ENCODE data around the gene TOGARAM2. TPM values are rescaled to one million over a fixed set of nuclear protein-coding genes. Genes with fewer than 3 reads are reported as not detected.

TOGARAM2 gene
- total RNA-seq, 1 experiment from 2014 or later: 0.76 TPM

DNA sequence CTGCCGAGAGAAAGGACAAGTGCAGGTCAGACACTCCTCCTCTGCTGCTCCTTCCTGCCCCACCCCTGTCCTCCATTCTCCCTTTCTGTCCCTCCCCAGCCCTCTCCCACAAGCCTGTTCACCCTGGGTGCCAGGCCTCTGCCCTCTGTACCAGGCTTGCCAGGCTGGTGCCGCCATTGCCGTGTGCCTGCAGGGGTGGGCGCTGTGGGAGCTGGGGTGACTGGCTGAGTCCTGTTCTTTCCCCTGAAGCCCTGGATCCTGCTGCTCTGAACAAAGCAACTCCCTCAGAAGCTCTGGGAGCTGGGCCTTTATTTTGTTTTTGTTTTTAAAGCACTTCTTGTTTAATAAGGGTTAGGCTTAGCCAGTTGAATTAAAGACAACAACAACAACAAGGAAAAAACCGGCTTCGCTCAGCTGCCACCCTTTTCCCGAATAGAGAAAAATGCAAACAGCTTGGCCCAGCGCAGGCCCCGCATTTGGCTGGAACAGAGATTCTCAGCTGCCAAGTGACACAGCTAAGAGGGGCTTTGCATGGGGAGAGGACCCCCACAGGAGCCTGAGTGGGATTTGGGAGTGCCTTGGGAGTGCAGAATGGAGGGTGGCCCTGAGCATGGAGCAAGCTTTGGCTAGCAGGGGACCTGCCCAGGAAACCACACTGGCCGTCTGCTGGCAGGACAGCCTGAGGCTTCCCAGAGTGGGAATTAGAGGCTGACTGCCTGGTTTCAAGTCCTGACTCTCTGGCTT is 84.1 kb downstream of the TOGARAM2 start:
- CTCF ChIA-PET: no interaction called here
- no peaks in the 10 kb centered on the region for H4K20me1 ChIP-seq (ENCODE audit: insufficient read depth)
- DNase-seq (ENCODE audit: low read depth, low spot score): no peak
- no TSS peak for BruUV-seq (replicated peaks)
- no peak; the same call in 1 of the 2 replicates for ATAC-seq
- H3K9me2 ChIP-seq (ENCODE audit: insufficient read depth): no peaks in the 10 kb centered on the region
- no peak overlapping the region for H3K4me3 ChIP-seq (replicated peaks in 1 of 2; ENCODE audit: low read depth in 1 of 2, low read length in 2 of 2)
- no peak overlapping the region for H2AFZ ChIP-seq (ENCODE audit: low read depth, low read length, poor library complexity, severe bottlenecking)
- no peak overlapping the region for H3K27ac ChIP-seq (ENCODE audit: low read depth, low read length)
- peaks cover 0 to 9% of the 10 kb centered on the region in 2 experiments; a peak in 2 of 4 replicates for H3K4me1 ChIP-seq (ENCODE audit: control insufficient read depth in 1 of 2, insufficient read depth in 2 of 2, low read length in 2 of 2)
- intact Hi-C loops (cut with micrococcal nuclease): no loop called here
- no peak for TF ChIP-seq SIN3A (IDR thresholded peaks at IDR 0.05; ENCODE audit: low read depth)
- TF ChIP-seq CEBPB (IDR thresholded peaks at IDR 0.05; ENCODE audit: low read depth): no peak
- no peak for TF ChIP-seq CTCF (IDR thresholded peaks at IDR 0.05 in 2 of 3, conservative IDR thresholded peaks at IDR 0.05 in 1 of 3; ENCODE audit: borderline replicate concordance in 1 of 3, insufficient read depth in 1 of 3, low read depth in 2 of 3, low read length in 2 of 3)
- no peak for TF ChIP-seq JUND (IDR thresholded peaks at IDR 0.05)
- TF ChIP-seq POLR2AphosphoS5 (IDR thresholded peaks at IDR 0.05; ENCODE audit: low read depth, low read length): no peak
- no peak for TF ChIP-seq ZFX (IDR thresholded peaks at IDR 0.05)
- no peak for TF ChIP-seq POLR2A (IDR thresholded peaks at IDR 0.05; ENCODE audit: borderline replicate concordance, extremely low read depth, insufficient read depth, insufficient read length)
- TF ChIP-seq, protein P1, sequence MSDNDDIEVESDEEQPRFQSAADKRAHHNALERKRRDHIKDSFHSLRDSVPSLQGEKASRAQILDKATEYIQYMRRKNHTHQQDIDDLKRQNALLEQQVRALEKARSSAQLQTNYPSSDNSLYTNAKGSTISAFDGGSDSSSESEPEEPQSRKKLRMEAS (IDR thresholded peaks at IDR 0.05): no peak
- TF ChIP-seq EZH2 (IDR thresholded peaks at IDR 0.05): no peak
- TF ChIP-seq ATF3 (IDR thresholded peaks at IDR 0.05): no peak
- TF ChIP-seq, protein P2, sequence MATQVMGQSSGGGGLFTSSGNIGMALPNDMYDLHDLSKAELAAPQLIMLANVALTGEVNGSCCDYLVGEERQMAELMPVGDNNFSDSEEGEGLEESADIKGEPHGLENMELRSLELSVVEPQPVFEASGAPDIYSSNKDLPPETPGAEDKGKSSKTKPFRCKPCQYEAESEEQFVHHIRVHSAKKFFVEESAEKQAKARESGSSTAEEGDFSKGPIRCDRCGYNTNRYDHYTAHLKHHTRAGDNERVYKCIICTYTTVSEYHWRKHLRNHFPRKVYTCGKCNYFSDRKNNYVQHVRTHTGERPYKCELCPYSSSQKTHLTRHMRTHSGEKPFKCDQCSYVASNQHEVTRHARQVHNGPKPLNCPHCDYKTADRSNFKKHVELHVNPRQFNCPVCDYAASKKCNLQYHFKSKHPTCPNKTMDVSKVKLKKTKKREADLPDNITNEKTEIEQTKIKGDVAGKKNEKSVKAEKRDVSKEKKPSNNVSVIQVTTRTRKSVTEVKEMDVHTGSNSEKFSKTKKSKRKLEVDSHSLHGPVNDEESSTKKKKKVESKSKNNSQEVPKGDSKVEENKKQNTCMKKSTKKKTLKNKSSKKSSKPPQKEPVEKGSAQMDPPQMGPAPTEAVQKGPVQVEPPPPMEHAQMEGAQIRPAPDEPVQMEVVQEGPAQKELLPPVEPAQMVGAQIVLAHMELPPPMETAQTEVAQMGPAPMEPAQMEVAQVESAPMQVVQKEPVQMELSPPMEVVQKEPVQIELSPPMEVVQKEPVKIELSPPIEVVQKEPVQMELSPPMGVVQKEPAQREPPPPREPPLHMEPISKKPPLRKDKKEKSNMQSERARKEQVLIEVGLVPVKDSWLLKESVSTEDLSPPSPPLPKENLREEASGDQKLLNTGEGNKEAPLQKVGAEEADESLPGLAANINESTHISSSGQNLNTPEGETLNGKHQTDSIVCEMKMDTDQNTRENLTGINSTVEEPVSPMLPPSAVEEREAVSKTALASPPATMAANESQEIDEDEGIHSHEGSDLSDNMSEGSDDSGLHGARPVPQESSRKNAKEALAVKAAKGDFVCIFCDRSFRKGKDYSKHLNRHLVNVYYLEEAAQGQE (IDR thresholded peaks at IDR 0.05; ENCODE audit: low read depth): no peak
- no peak for TF ChIP-seq YY1 (IDR thresholded peaks at IDR 0.05; ENCODE audit: extremely low read depth, insufficient replicate concordance, low read depth, low read length)
- no peak for TF ChIP-seq RAD21 (IDR thresholded peaks at IDR 0.05; ENCODE audit: low read depth)
- no peak for TF ChIP-seq SP1 (IDR thresholded peaks at IDR 0.05; ENCODE audit: low read depth)
- no peak for TF ChIP-seq TCF7L2 (IDR thresholded peaks at IDR 0.05; ENCODE audit: borderline replicate concordance, extremely low read depth, insufficient read depth, insufficient read length)
- TF ChIP-seq ELF1 (IDR thresholded peaks at IDR 0.05; ENCODE audit: borderline replicate concordance, low read depth): no peak
- TF ChIP-seq EGR1 (IDR thresholded peaks at IDR 0.05; ENCODE audit: low read depth): no peak
- no peak for TF ChIP-seq SRF (IDR thresholded peaks at IDR 0.05; ENCODE audit: low read depth)
- no peak for TF ChIP-seq ZNF274 (IDR thresholded peaks at IDR 0.05; ENCODE audit: low read depth, low read length)
- no peak for TF ChIP-seq FOSL1 (IDR thresholded peaks at IDR 0.05; ENCODE audit: low read depth)
- H3K4me2 ChIP-seq (ENCODE audit: low read length): no peak overlapping the region
- H3K9ac ChIP-seq (ENCODE audit: low read length): no peak overlapping the region
- no peaks in the 10 kb centered on the region for H3K9me3 ChIP-seq (ENCODE audit: control insufficient read depth in 1 of 2, insufficient read depth in 1 of 2, low read depth in 1 of 2, low read length in 2 of 2)
- no peaks in the 10 kb centered on the region for H3K79me2 ChIP-seq (ENCODE audit: insufficient read depth, low read length)
- POLR2A ChIA-PET: no interaction called here
- no peaks in the 10 kb centered on the region for H3K27me3 ChIP-seq (ENCODE audit: insufficient read depth, low read length)
- RAD21 ChIA-PET (ENCODE audit: low non-redundant PET in 1 of 2, low total read pairs in 2 of 2, uncharacterized antibody in 2 of 2, unreplicated experiment in 2 of 2): no interaction called here
- no peaks in the 10 kb centered on the region for H3K36me3 ChIP-seq (ENCODE audit: control insufficient read depth in 1 of 2, insufficient read depth in 2 of 2, low read length in 2 of 2)
